B cell (primary cell): ENCODE measurements around the gene GRB10. TPM values are rescaled to one million over a fixed set of nuclear protein-coding genes. Genes with fewer than 3 reads are reported as not detected.

Experiments
- ATAC-seq: fragments of 200-7000 bp; cut with Tn5 transposase; one replicate; pipeline ENCODE4 v1.10.0; 2021; ENCODE audit warnings: low read depth, mild to moderate bottlenecking, moderate number of reproducible peaks, moderate library complexity
- CTCF ChIA-PET: fragments of 350-600 bp; sonication (Branson Sonifier 250); formaldehyde crosslinking; loops from one replicate; lab custom pipeline; 2021; ENCODE audit warnings: antibody characterized with exemption, inconsistent platforms; lab: Charles Lee
- POLR2A ChIA-PET: fragments of 350-600 bp; sonication (Branson Sonifier 250); formaldehyde crosslinking; loops from one replicate; lab custom pipeline; 2021; ENCODE audit warnings: antibody characterized with exemption; lab: Charles Lee
- DNase-seq: peaks from one replicate; pipeline ENCODE4 v3.0.0; 2013
- H2AFZ ChIP-seq: 2 replicates; pipeline ENCODE4 v1.6.1; 2012; ENCODE audit warnings: mild to moderate bottlenecking, low read depth, low read length; ENCODE audit not compliant: insufficient read depth, poor library complexity, severe bottlenecking
- H3K27ac ChIP-seq, 2 donors: 1 replicate in 1 of 2; 2 replicates in 1 of 2; pipeline ENCODE4 v1.5.1; 2012 to 2013; ENCODE audit warnings: low read length in 2 of 2, mild to moderate bottlenecking in 2 of 2, moderate library complexity in 1 of 2
- H3K27me3 ChIP-seq, 4 experiments: fragments of 200-600 bp in 1 of 4; sonication (generic) in 1 of 4; replicated peaks in 1 of 4; 1 replicate in 2 of 4; 2 replicates in 2 of 4; pipeline versions ENCODE4 v1.6.1 to v1.7.0; 2013 to 2016; ENCODE audit warnings: low read length in 3 of 4, mild to moderate bottlenecking in 2 of 4, mixed read lengths in 1 of 4, moderate library complexity in 1 of 4; ENCODE audit not compliant: insufficient read depth in 4 of 4, control insufficient read depth in 3 of 4; ENCODE audit errors: control extremely low read depth in 1 of 4
- H3K36me3 ChIP-seq, 2 experiments: replicated peaks in 1 of 2; 1 replicate in 1 of 2; 2 replicates in 1 of 2; pipeline versions ENCODE4 v1.6.1 to v1.7.1; 2013; ENCODE audit warnings: low read length in 1 of 2; ENCODE audit not compliant: insufficient read depth in 2 of 2, control insufficient read depth in 1 of 2; ENCODE audit errors: control extremely low read depth in 1 of 2, extremely low read depth in 1 of 2
- H3K4me1 ChIP-seq, 2 donors: fragments of 200-600 bp in 1 of 2; sonication (generic) in 1 of 2; 1 replicate in 1 of 2; 2 replicates in 1 of 2; pipeline versions ENCODE4 v1.5.1 to v1.6.1; 2013 to 2017; ENCODE audit warnings: low read length in 2 of 2; ENCODE audit not compliant: control insufficient read depth in 2 of 2, insufficient read depth in 2 of 2
- H3K4me2 ChIP-seq: replicated peaks from 2 replicates; pipeline ENCODE3; 2012; ENCODE audit warnings: mild to moderate bottlenecking, low read depth, low read length; ENCODE audit not compliant: poor library complexity, severe bottlenecking
- H3K4me3 ChIP-seq, 5 experiments: fragments of 200-600 bp in 1 of 5; sonication (generic) in 1 of 5; 1 replicate in 3 of 5; 2 replicates in 2 of 5; pipeline versions ENCODE4 v1.5.1 to v1.7.0; 2011 to 2016; ENCODE audit warnings: low read length in 4 of 5, mild to moderate bottlenecking in 4 of 5, low read depth in 2 of 5, control low read depth in 1 of 5, moderate library complexity in 1 of 5; ENCODE audit not compliant: insufficient read depth in 1 of 5; ENCODE audit errors: control extremely low read depth in 1 of 5, extremely low read depth in 1 of 5
- H3K79me2 ChIP-seq: fragments of 200-600 bp; sonication (generic); one replicate; pipeline ENCODE4 v1.6.0; 2016; ENCODE audit warnings: low read length; ENCODE audit not compliant: control insufficient read depth, insufficient read depth
- H3K9ac ChIP-seq: fragments of 200-600 bp; sonication (generic); 2 replicates; pipeline ENCODE4 v1.6.1; 2017; ENCODE audit warnings: mild to moderate bottlenecking, low read length, moderate library complexity
- H3K9me3 ChIP-seq, 3 donors: one replicate each; pipeline versions ENCODE4 v1.6.1 to v1.7.1; 2013; ENCODE audit warnings: low read length in 2 of 3; ENCODE audit not compliant: control insufficient read depth in 2 of 3, insufficient read depth in 1 of 3; ENCODE audit errors: control extremely low read depth in 1 of 3
- H4K20me1 ChIP-seq: 2 replicates; pipeline ENCODE4 v1.6.0; 2012; ENCODE audit warnings: mild to moderate bottlenecking, low read length; ENCODE audit not compliant: insufficient read depth, control insufficient read depth, poor library complexity, severe bottlenecking
- H3K27ac Mint-ChIP-seq: one replicate; pipeline ENCODE4 v1.8.0; 2021; ENCODE audit warnings: mixed read lengths
- H3K27me3 Mint-ChIP-seq: one replicate; pipeline ENCODE4 v1.8.0; 2021; ENCODE audit warnings: mixed read lengths
- H3K4me1 Mint-ChIP-seq: one replicate; pipeline ENCODE4 v1.8.0; 2021; ENCODE audit warnings: mixed read lengths
- H3K4me3 Mint-ChIP-seq: one replicate; pipeline ENCODE4 v1.8.0; 2021; ENCODE audit warnings: mixed read lengths
- H3K9me3 Mint-ChIP-seq: one replicate; pipeline ENCODE4 v1.8.0; 2022; ENCODE audit warnings: mixed read lengths; ENCODE audit not compliant: insufficient read depth
- CTCF ChIP-seq: fragments of 200-600 bp; IDR thresholded peaks from one replicate; pipeline ENCODE4 v1.8.0; 2022; ENCODE audit warnings: antibody characterized with exemption, mild to moderate bottlenecking
- EZH2 ChIP-seq: IDR thresholded peaks from 2 replicates; pipeline ENCODE4 v1.6.1; 2012; ENCODE audit warnings: borderline replicate concordance, low read depth, mild to moderate bottlenecking, moderate library complexity, low read length; ENCODE audit not compliant: insufficient read depth, poor library complexity, severe bottlenecking
- WGBS: methylation state at CpG from one replicate; pipeline ENCODE4 v1.1.5; 2013; ENCODE audit warnings: missing lambda C conversion rate; ENCODE audit not compliant: insufficient coverage; 5-methylcytosine and 5-hydroxymethylcytosine counted together
- intact Hi-C: fragments of 100-400 bp; cut with micrococcal nuclease; formaldehyde crosslinking; loops from one replicate; pipeline ENCODE4 v1.10.0; 2022
- polyA plus RNA-seq: library from polyadenylated mRNA; depleted of rRNA; stranded (reverse); fragments of >200 nt; gene quantifications from 2 replicates; pipeline ENCODE4 v1.2.3, GENCODE V29; 2012
- total RNA-seq, 2 donors: library from RNA; stranded (reverse); fragments of 120-200 nt in 1 of 2; gene quantifications; 1 replicate in 1 of 2; 2 replicates in 1 of 2; pipeline versions ENCODE4 v1.2.3 to v1.2.4, GENCODE V29; 2013 to 2022

GRB10 gene
- total and polyA plus RNA-seq, 2 donors (not counting 1 experiment from before 2014, with no cell fraction given) = 0.04 TPM; not detected in 1

- POLR2A ChIA-PET = no interaction called here
- Mint-ChIP-seq H3K4me1 (peaks cover 4% of the 10 kb centered on the region), H3K9me3 (peaks cover 3% of the 10 kb centered on the region), H3K27me3 (peaks cover 4% of the 10 kb centered on the region), H3K27ac (no peak overlapping the region), H3K4me3 (no peak overlapping the region)
- Histone ChIP-seq H3K27me3 (no peaks in the 10 kb centered on the region), H3K9me3 (peaks cover 0 to 5% (median 0%) of the 10 kb centered on the region in 3 donors), H3K4me2 (no peak overlapping the region), H3K79me2 (no peaks in the 10 kb centered on the region), H3K36me3 (no peaks in the 10 kb centered on the region), H2AFZ (peak overlapping the region; percentile 59), H4K20me1 (no peaks in the 10 kb centered on the region), H3K4me1 (no peaks in the 10 kb centered on the region), H3K27ac (no peak overlapping the region), H3K9ac (no peak overlapping the region), H3K4me3 (no peak overlapping the region)
- CTCF ChIA-PET = no interaction called here
- DNase-seq (no peak), ATAC-seq (no peak)
- intact Hi-C loops = no loop called here
- TF ChIP-seq EZH2 = no peak
- no peak for TF ChIP-seq CTCF
- whole genome bisulfite sequencing = 0% methylated on average over 4 of the region's 7 CpGs
These were observed 21.0 kb downstream of the GRB10 start for GRCh38 chr7:50761713-50762112.

- WGBS = 94% methylated on average over 7 of the region's 10 CpGs
- no peaks in the 10 kb centered on the region for H4K20me1 ChIP-seq
- ChIA-PET CTCF (no interaction called here), POLR2A (no interaction called here)
- H3K4me3 Mint-ChIP-seq = no peak overlapping the region
- no peak for DNase-seq
- intact Hi-C loops = no loop called here
- H3K27me3 ChIP-seq = no peaks in the 10 kb centered on the region
- TF ChIP-seq EZH2 = no peak
- TF ChIP-seq CTCF = no peak
- no peaks in the 10 kb centered on the region for H3K9me3 ChIP-seq
- no peaks in the 10 kb centered on the region for H3K36me3 ChIP-seq
- H3K4me2 ChIP-seq = no peak overlapping the region
- H3K27me3 Mint-ChIP-seq = no peaks in the 10 kb centered on the region
- H3K27ac ChIP-seq = no peak overlapping the region
- H3K79me2 ChIP-seq = no peaks in the 10 kb centered on the region
- H3K4me1 ChIP-seq = no peaks in the 10 kb centered on the region
- H3K4me1 Mint-ChIP-seq = peaks cover 4% of the 10 kb centered on the region
- H3K27ac Mint-ChIP-seq = no peak overlapping the region
- no peak overlapping the region for H2AFZ ChIP-seq
- no peaks in the 10 kb centered on the region for H3K9me3 Mint-ChIP-seq
- H3K9ac ChIP-seq = no peak overlapping the region
- no peak overlapping the region for H3K4me3 ChIP-seq
- no peak for ATAC-seq
These were observed 24.8 kb downstream of the GRB10 start for GRCh38 chr7:50757703-50758390.
